H1 (cell line): ENCODE measurements around the gene LTC4S. TPM values are rescaled to one million over a fixed set of nuclear protein-coding genes. Genes with fewer than 3 reads are reported as not detected.

Experiments
- CTCF ChIA-PET: fragments of 300-600 bp; sonication (Branson Sonifier 250); formaldehyde crosslinking; loops from one replicate; lab custom pipeline; 2021; ENCODE audit not compliant: partially characterized antibody; lab: Charles Lee
- POLR2A ChIA-PET: fragments of 300-600 bp; sonication (Branson Sonifier 250); formaldehyde crosslinking; loops from one replicate; lab custom pipeline; 2021; ENCODE audit warnings: inconsistent platforms; ENCODE audit not compliant: partially characterized antibody; lab: Charles Lee
- DNase-seq, 2 experiments: peaks; one replicate each; pipeline versions ENCODE4 v3.0.0 to v3.0.0-alpha.2; 2010 to 2022; ENCODE audit warnings: low spot score in 2 of 2, low read depth in 1 of 2, mixed read lengths in 1 of 2
- FAIRE-seq: peaks from 2 replicates; lab custom pipeline; 2011; peaks lifted over from hg19 to GRCh38; lab: Jason Lieb, UNC
- H2AFZ ChIP-seq: 2 replicates; pipeline ENCODE4 v1.8.1; 2012; ENCODE audit warnings: low read length, inconsistent platforms
- H2AK5ac ChIP-seq: 2 replicates; pipeline ENCODE4 v1.6.1; 2013; ENCODE audit warnings: low read depth, low read length
- H2BK120ac ChIP-seq: replicated peaks from 2 replicates; pipeline ENCODE3; 2013; ENCODE audit warnings: low read depth, low read length, inconsistent platforms
- H2BK12ac ChIP-seq: 2 replicates; pipeline ENCODE4 v1.6.1; 2013; ENCODE audit warnings: low read depth, low read length
- H2BK15ac ChIP-seq: 2 replicates; pipeline ENCODE4 v1.6.1; 2013; ENCODE audit warnings: low read length
- H2BK20ac ChIP-seq: 2 replicates; pipeline ENCODE4 v1.6.1; 2013; ENCODE audit warnings: low read length
- H2BK5ac ChIP-seq: 2 replicates; pipeline ENCODE4 v1.6.1; 2013; ENCODE audit warnings: low read depth, low read length
- H3K14ac ChIP-seq: 2 replicates; pipeline ENCODE4 v1.6.1; 2013; ENCODE audit warnings: inconsistent platforms; ENCODE audit not compliant: insufficient read length
- H3K18ac ChIP-seq: 2 replicates; pipeline ENCODE4 v1.6.1; 2013; ENCODE audit warnings: low read length; ENCODE audit errors: extremely low read depth
- H3K23ac ChIP-seq: 2 replicates; pipeline ENCODE4 v1.6.1; 2013; ENCODE audit warnings: inconsistent platforms; ENCODE audit not compliant: insufficient read length
- H3K23me2 ChIP-seq: 2 replicates; pipeline ENCODE4 v1.6.1; 2013; ENCODE audit warnings: low read depth, low read length
- H3K27ac ChIP-seq: 2 replicates; pipeline ENCODE4 v1.6.1; 2011; ENCODE audit warnings: low read depth, low read length, inconsistent platforms
- H3K27me3 ChIP-seq, 4 experiments: replicated peaks in 1 of 4; 1 replicate in 1 of 4; 2 replicates in 3 of 4; pipeline versions ENCODE4 v1.6.1 to v1.8.1; 2011 to 2013; ENCODE audit warnings: low read length in 3 of 4, mild to moderate bottlenecking in 3 of 4, inconsistent platforms in 2 of 4, mixed read lengths in 2 of 4, moderate library complexity in 1 of 4; ENCODE audit not compliant: control insufficient read depth in 3 of 4, insufficient read depth in 3 of 4; ENCODE audit errors: extremely low read depth in 1 of 4
- H3K36me3 ChIP-seq, 4 experiments: 2 replicates each; pipeline versions ENCODE4 v1.6.1 to v1.8.1; 2011 to 2013; ENCODE audit warnings: mild to moderate bottlenecking in 4 of 4, low read length in 3 of 4, moderate library complexity in 2 of 4, control low read depth in 1 of 4, inconsistent platforms in 1 of 4; ENCODE audit not compliant: insufficient read depth in 4 of 4, control insufficient read depth in 2 of 4
- H3K4ac ChIP-seq: replicated peaks from 2 replicates; pipeline ENCODE3; 2013; ENCODE audit warnings: low read length, low read depth, mixed read lengths, inconsistent platforms; ENCODE audit not compliant: insufficient read length
- H3K4me1 ChIP-seq, 4 experiments: replicated peaks in 1 of 4; 1 replicate in 1 of 4; 2 replicates in 3 of 4; pipeline versions ENCODE4 v1.6.1 to v1.8.1; 2011 to 2013; ENCODE audit warnings: low read length in 3 of 4, inconsistent platforms in 2 of 4, mixed read lengths in 1 of 4; ENCODE audit not compliant: insufficient read depth in 4 of 4, control insufficient read depth in 3 of 4
- H3K4me2 ChIP-seq, 2 experiments: 2 replicates each; pipeline versions ENCODE4 v1.6.1 to v1.8.1; 2011 to 2013; ENCODE audit warnings: low read depth in 2 of 2, low read length in 2 of 2, control low read depth in 1 of 2, inconsistent platforms in 1 of 2, mild to moderate bottlenecking in 1 of 2; ENCODE audit not compliant: insufficient read depth in 1 of 2
- H3K4me3 ChIP-seq, 4 experiments: fragments of 200-600, 300-600 bp in 1 of 4; sonication (generic), shearing (Covaris generic), sonication (Bioruptor Twin) in 1 of 4; 2 replicates each; pipeline versions ENCODE4 v1.5.1 to v1.8.1; 2011 to 2016; ENCODE audit warnings: low read length in 4 of 4, low read depth in 3 of 4, control low read depth in 2 of 4, inconsistent platforms in 2 of 4, mild to moderate bottlenecking in 2 of 4, mixed read lengths in 1 of 4, moderate library complexity in 1 of 4; ENCODE audit not compliant: insufficient read depth in 2 of 4; ENCODE audit errors: extremely low read depth in 1 of 4
- H3K56ac ChIP-seq: replicated peaks from 2 replicates; pipeline ENCODE3; 2013; ENCODE audit warnings: low read depth, mild to moderate bottlenecking, mixed read lengths, low read length, inconsistent platforms; ENCODE audit not compliant: insufficient read length
- H3K79me1 ChIP-seq: 2 replicates; pipeline ENCODE4 v1.6.1; 2013; ENCODE audit warnings: low read depth, low read length, control low read depth
- H3K79me2 ChIP-seq, 2 experiments: 2 replicates each; pipeline versions ENCODE4 v1.6.1 to v1.8.1; 2012 to 2013; ENCODE audit warnings: low read length in 2 of 2, mild to moderate bottlenecking in 2 of 2, inconsistent platforms in 1 of 2; ENCODE audit not compliant: insufficient read depth in 2 of 2, control insufficient read depth in 1 of 2
- H3K9ac ChIP-seq, 4 experiments: replicated peaks in 1 of 4; 1 replicate in 1 of 4; 2 replicates in 3 of 4; pipeline versions ENCODE4 v1.6.1 to v1.8.1; 2011 to 2013; ENCODE audit warnings: low read depth in 3 of 4, low read length in 3 of 4, control low read depth in 2 of 4, mild to moderate bottlenecking in 2 of 4, moderate library complexity in 2 of 4, inconsistent platforms in 1 of 4; ENCODE audit errors: extremely low read depth in 1 of 4
- H3K9me3 ChIP-seq, 2 experiments: 2 replicates each; pipeline versions ENCODE4 v1.6.1 to v1.8.1; 2012 to 2013; ENCODE audit warnings: mild to moderate bottlenecking in 2 of 2, moderate library complexity in 2 of 2, control low read depth in 1 of 2, inconsistent platforms in 1 of 2, low read depth in 1 of 2, low read length in 1 of 2, mixed read lengths in 1 of 2; ENCODE audit not compliant: insufficient read depth in 2 of 2
- H4K20me1 ChIP-seq, 2 experiments: replicated peaks in 1 of 2; 2 replicates each; pipeline versions ENCODE3 to v1.8.1; 2011 to 2013; ENCODE audit warnings: inconsistent platforms in 2 of 2, low read length in 2 of 2, mild to moderate bottlenecking in 1 of 2; ENCODE audit not compliant: insufficient read depth in 2 of 2, control insufficient read depth in 1 of 2
- H4K5ac ChIP-seq: 2 replicates; pipeline ENCODE4 v1.6.1; 2013; ENCODE audit warnings: low read length, low read depth, mixed read lengths, inconsistent platforms; ENCODE audit not compliant: insufficient read length
- H4K8ac ChIP-seq: 2 replicates; pipeline ENCODE4 v1.8.0; 2013; ENCODE audit warnings: mild to moderate bottlenecking, moderate library complexity, low read length, inconsistent platforms; ENCODE audit not compliant: insufficient read depth; ENCODE audit errors: extremely low read depth
- H4K91ac ChIP-seq: replicated peaks from 2 replicates; pipeline ENCODE3; 2013; ENCODE audit warnings: low read length, mixed read lengths, inconsistent platforms; ENCODE audit not compliant: insufficient read length
- SIN3A ChIP-seq, 2 experiments: IDR thresholded peaks in 1 of 2; conservative IDR thresholded peaks in 1 of 2; 2 replicates each; pipeline ENCODE4 v1.6.1; 2011 to 2012; ENCODE audit warnings: low read length in 2 of 2, improper control_type of control experiment in 1 of 2, low read depth in 1 of 2, mild to moderate bottlenecking in 1 of 2
- SIX5 ChIP-seq: IDR thresholded peaks from 2 replicates; pipeline ENCODE4 v1.6.1; 2011; ENCODE audit warnings: mild to moderate bottlenecking, low read depth, low read length
- TAF1 ChIP-seq: IDR thresholded peaks from 2 replicates; pipeline ENCODE4 v1.6.1; 2011; ENCODE audit warnings: mild to moderate bottlenecking, low read depth, low read length
- WGBS, 2 experiments: shearing (Covaris generic) in 1 of 2; methylation state at CpG; one replicate each; pipeline versions ENCODE4 v1.1.6 to v1.1.7; 2013 to 2015; ENCODE audit warnings: low lambda C conversion rate in 2 of 2, mixed read lengths in 2 of 2, inconsistent platforms in 1 of 2, low coverage in 1 of 2, missing lambda C conversion rate in 1 of 2; ENCODE audit not compliant: insufficient replicate concordance in 2 of 2, insufficient coverage in 1 of 2, insufficient read length in 1 of 2; ENCODE audit errors: extremely low coverage in 1 of 2, missing lambda C conversion rate in 1 of 2; 5-methylcytosine and 5-hydroxymethylcytosine counted together
- polyA plus RNA-seq, 7 experiments: library from polyadenylated mRNA; depleted of rRNA in 3 of 7; stranded (reverse) in 5 of 7; unstranded in 2 of 7; fragments of >200 nt in 5 of 7; fragments of 200-250 nt in 2 of 7; gene quantifications; 1 replicate in 5 of 7; 2 replicates in 1 of 7; 4 replicates in 1 of 7; pipeline versions ENCODE4 v1.2.1 to v1.2.3, GENCODE V29; 2011 to 2013; ENCODE audit warnings: missing spikeins in 2 of 7, mixed read lengths in 2 of 7
- total RNA-seq: library from RNA; stranded (reverse); fragmentation: NEBNext Ultra II Directional; extraction: Animal tissue kit (Norgen Biotek cat#: 25700); gene quantifications from 2 replicates; pipeline ENCODE4 v1.2.1, GENCODE V29; 2021

LTC4S gene
- total and polyA plus RNA-seq, 2 of the 8 experiments (the other 6 are each of a cell fraction or from before 2014, with no cell fraction given), result 2.2 to 3.7 TPM

- Histone ChIP-seq H2AFZ (no peak overlapping the region), H4K8ac (no peak overlapping the region), H3K18ac (no peak overlapping the region), H4K5ac (no peak overlapping the region), H2BK15ac (no peak overlapping the region), H2BK120ac (no peak overlapping the region), H2BK5ac (no peak overlapping the region), H3K14ac (no peak overlapping the region), H3K23me2 (no peaks in the 10 kb centered on the region), H3K9ac (no peak overlapping the region), H3K56ac (no peak overlapping the region), H3K4me3 (no peak overlapping the region), H3K36me3 (peaks cover 0 to 3% (median 1%) of the 10 kb centered on the region in 4 experiments; a peak in 2 of 8 replicates), H3K4ac (no peak overlapping the region), H3K4me1 (no peaks in the 10 kb centered on the region; a peak in 1 of 7 replicates), H4K20me1 (peaks cover 0 to 14% of the 10 kb centered on the region in 2 experiments), H4K91ac (no peak overlapping the region), H2BK12ac (no peak overlapping the region), H3K79me2 (peaks cover 4 to 84% of the 10 kb centered on the region in 2 experiments), H3K27me3 (no peaks in the 10 kb centered on the region), H3K9me3 (no peaks in the 10 kb centered on the region), H2BK20ac (no peak overlapping the region), H3K23ac (no peak overlapping the region), H3K79me1 (peaks cover 10% of the 10 kb centered on the region), H3K27ac (no peak overlapping the region), H2AK5ac (no peak overlapping the region), H3K4me2 (no peak overlapping the region)
- WGBS, 2 experiments, result 96% methylated on average over 3 of the region's 3 CpGs; no CpG with 5 or more reads in 1 of the 2 experiments
- DNase-seq (no peak), FAIRE-seq (no peak)
- CTCF ChIA-PET, result no interaction called here
- POLR2A ChIA-PET, result no interaction called here
- TF ChIP-seq SIX5 (no peak), TAF1 (no peak), SIN3A (conservative IDR thresholded peaks at IDR 0.05 in 1 of 2, IDR thresholded peaks at IDR 0.05 in 1 of 2; ENCODE audit: low read depth in 1 of 2, low read length in 2 of 2) (no peak)
These were observed 46.0 kb upstream of the LTC4S start for GRCh38 chr5:179747811-179748210.
